GM19043 (cell line): ENCODE data around the gene OTP.

ENCODE experiments used
- ATAC-seq: cut with Tn5 transposase; IDR thresholded peaks from one replicate; pipeline ENCODE4 v1.9.1; 2021; ENCODE audit warnings: low read depth; ENCODE audit not compliant: unreplicated experiment

The OTP gene

GRCh38 chr5:77640589-77641396 is 2.3 kb upstream of the OTP start:
- ATAC-seq = no peak

GRCh38 chr5:77638763-77639671 is 504 bp upstream of the OTP start:
- no peak for ATAC-seq

- no peak for ATAC-seq
These were observed 1.1 kb downstream of the OTP start for GRCh38 chr5:77637170-77637997.

- ATAC-seq = no peak
These were observed 1.8 kb downstream of the OTP start for GRCh38 chr5:77636641-77637169.

GRCh38 chr5:77635917-77636640 is 2.4 kb downstream of the OTP start:
- ATAC-seq = no peak

- no peak for ATAC-seq
These were observed 3.2 kb downstream of the OTP start for GRCh38 chr5:77635067-77635916.

GRCh38 chr5:77633709-77634108 is 4.8 kb downstream of the OTP start:
- no peak for ATAC-seq

GRCh38 chr5:77633207-77633675 is 5.3 kb downstream of the OTP start:
- ATAC-seq = no peak

- ATAC-seq = no peak
These were observed 5.8 kb downstream of the OTP start for GRCh38 chr5:77632526-77633206.

GRCh38 chr5:77630114-77630680 is 8.3 kb downstream of the OTP start:
- ATAC-seq = peak; percentile 86

GRCh38 chr5:77629509-77630113 is 8.9 kb downstream of the OTP start:
- no peak for ATAC-seq

GRCh38 chr5:77628840-77629508 is 9.5 kb downstream of the OTP start:
- no peak for ATAC-seq

- no peak for ATAC-seq
These were observed 10.4 kb downstream of the OTP start for GRCh38 chr5:77627869-77628674.

- no peak for ATAC-seq
These were observed 15.2 kb downstream of the OTP start for GRCh38 chr5:77623203-77623740.

- ATAC-seq = no peak
These were observed 17.1 kb downstream of the OTP start for GRCh38 chr5:77621440-77621839.

- ATAC-seq = no peak
These were observed 18.1 kb downstream of the OTP start for GRCh38 chr5:77620405-77620804.
